WTC11 (cell line): ENCODE results near the gene UGT1A8. TPM values are rescaled to one million over a fixed set of nuclear protein-coding genes. Genes with fewer than 3 reads are reported as not detected.
"Not testable (repeated sequence)": the region's sequence is repeated elsewhere in the genome, so short reads cannot be mapped to it uniquely, and the experiment has no call there.

Experiments
- ATAC-seq: fragments of 200-7000 bp; cut with Tn5 transposase; 2 replicates; pipeline ENCODE4 v1.10.0; 2021; ENCODE audit warnings: mild to moderate bottlenecking, moderate library complexity
- CTCF ChIA-PET: fragments of 300-600 bp; sonication (Branson Sonifier 250); formaldehyde crosslinking; loops from one replicate; lab custom pipeline; 2021; ENCODE audit warnings: antibody characterized with exemption; lab: Charles Lee
- POLR2A ChIA-PET: fragments of 350-600 bp; sonication (Branson Sonifier 250); formaldehyde crosslinking; loops from one replicate; lab custom pipeline; 2021; ENCODE audit warnings: antibody characterized with exemption; lab: Charles Lee
- DNase-seq: peaks from one replicate; pipeline ENCODE4 v3.0.0; 2021; ENCODE audit warnings: low spot score
- H3K27ac Mint-ChIP-seq: 2 replicates; pipeline ENCODE4 v1.8.0; 2021; ENCODE audit warnings: mixed read lengths
- H3K27me3 Mint-ChIP-seq: 2 replicates; pipeline ENCODE4 v1.8.0; 2021; ENCODE audit warnings: low read depth, mild to moderate bottlenecking, moderate library complexity, mixed read lengths
- H3K36me3 Mint-ChIP-seq: 2 replicates; pipeline ENCODE4 v1.8.0; 2021; ENCODE audit warnings: mixed read lengths
- H3K4me1 Mint-ChIP-seq: 2 replicates; pipeline ENCODE4 v1.8.0; 2022; ENCODE audit warnings: mixed read lengths
- H3K4me3 Mint-ChIP-seq: 2 replicates; pipeline ENCODE4 v1.8.0; 2021; ENCODE audit warnings: mild to moderate bottlenecking, moderate library complexity, mixed read lengths
- H3K9me3 Mint-ChIP-seq: 2 replicates; pipeline ENCODE4 v1.8.0; 2021; ENCODE audit warnings: mixed read lengths
- ATF1 ChIP-seq: sonication (generic); formaldehyde crosslinking; IDR thresholded peaks from 2 replicates; pipeline ENCODE4 v1.8.1; 2023; ENCODE audit warnings: mild to moderate bottlenecking, moderate library complexity, missing genetic modification reagents
- CBFB ChIP-seq: sonication (generic); formaldehyde crosslinking; IDR thresholded peaks from 2 replicates; pipeline ENCODE4 v1.8.1; 2022; ENCODE audit warnings: mild to moderate bottlenecking, low read depth, missing genetic modification reagents
- EMX1 ChIP-seq: fragments of 250-450 bp; sonication (Bioruptor Pico); IDR thresholded peaks from 2 replicates; pipeline ENCODE4 v1.8.0; 2021; ENCODE audit warnings: mild to moderate bottlenecking
- ETV6 ChIP-seq: sonication (generic); formaldehyde crosslinking; IDR thresholded peaks from 2 replicates; pipeline ENCODE4 v1.8.1; 2022; ENCODE audit warnings: mild to moderate bottlenecking, missing genetic modification reagents
- FOXK1 ChIP-seq: sonication (generic); formaldehyde crosslinking; IDR thresholded peaks from 2 replicates; pipeline ENCODE4 v1.8.0; 2022; ENCODE audit warnings: mild to moderate bottlenecking, moderate library complexity, missing genetic modification reagents
- NFE2L1 ChIP-seq: sonication (generic); formaldehyde crosslinking; IDR thresholded peaks from 2 replicates; pipeline ENCODE4 v1.8.1; 2023; ENCODE audit warnings: missing genetic modification reagents
- NR1H2 ChIP-seq: sonication (generic); formaldehyde crosslinking; IDR thresholded peaks from 2 replicates; pipeline ENCODE4 v1.9.0; 2021; ENCODE audit warnings: mild to moderate bottlenecking, moderate library complexity, missing genetic modification reagents
- NR2C2 ChIP-seq: sonication (generic); formaldehyde crosslinking; IDR thresholded peaks from 2 replicates; pipeline ENCODE4 v1.8.0; 2022; ENCODE audit warnings: mild to moderate bottlenecking, missing genetic modification reagents
- NR3C1 ChIP-seq: sonication (generic); formaldehyde crosslinking; conservative IDR thresholded peaks from 2 replicates; pipeline ENCODE4 v1.8.1; 2023; ENCODE audit warnings: low read depth, mild to moderate bottlenecking, missing genetic modification reagents
- PRRX2 ChIP-seq: fragments of 250-450 bp; sonication (Bioruptor Pico); IDR thresholded peaks from 2 replicates; pipeline ENCODE4 v1.8.0; 2021; ENCODE audit warnings: mild to moderate bottlenecking
- SMAD3 ChIP-seq: sonication (generic); formaldehyde crosslinking; IDR thresholded peaks from 2 replicates; pipeline ENCODE4 v1.8.0; 2022; ENCODE audit warnings: missing genetic modification reagents, mild to moderate bottlenecking, borderline replicate concordance
- TCF7 ChIP-seq: sonication (generic); formaldehyde crosslinking; IDR thresholded peaks from 2 replicates; pipeline ENCODE4 v1.8.0; 2022; ENCODE audit warnings: mild to moderate bottlenecking, low read depth, missing genetic modification reagents, moderate library complexity
- TEAD4 ChIP-seq: sonication (generic); formaldehyde crosslinking; IDR thresholded peaks from 2 replicates; pipeline ENCODE4 v1.8.0; 2022; ENCODE audit warnings: mild to moderate bottlenecking, missing genetic modification reagents
- ZNF317 ChIP-seq: sonication (generic); formaldehyde crosslinking; IDR thresholded peaks from 2 replicates; pipeline ENCODE4 v1.8.1; 2023; ENCODE audit warnings: low read depth, mild to moderate bottlenecking, moderate library complexity, missing genetic modification reagents, borderline replicate concordance
- ZNF671 ChIP-seq: fragments of 250-450 bp; sonication (Bioruptor Pico); IDR thresholded peaks from 2 replicates; pipeline ENCODE4 v1.8.0; 2021; ENCODE audit warnings: mild to moderate bottlenecking
- total RNA-seq: library from RNA; stranded (reverse); gene quantifications from 3 replicates; pipeline ENCODE4 v1.2.3, GENCODE V29; 2021
- TF ChIP-seq, protein P1 (sequence below): sonication (generic); formaldehyde crosslinking; conservative IDR thresholded peaks from 2 replicates; pipeline ENCODE4 v1.8.1; 2023; ENCODE audit warnings: mild to moderate bottlenecking, low read depth, missing genetic modification reagents, moderate library complexity
- TF ChIP-seq, protein P2 (sequence below): sonication (generic); formaldehyde crosslinking; IDR thresholded peaks from 2 replicates; pipeline ENCODE4 v1.8.1; 2022; ENCODE audit warnings: mild to moderate bottlenecking, missing genetic modification reagents, moderate library complexity, borderline replicate concordance
- TF ChIP-seq, protein P3 (sequence below): sonication (generic); formaldehyde crosslinking; IDR thresholded peaks from 2 replicates; pipeline ENCODE4 v1.8.1; 2023; ENCODE audit warnings: mild to moderate bottlenecking, missing genetic modification reagents
- TF ChIP-seq, protein P4 (sequence below): sonication (generic); formaldehyde crosslinking; IDR thresholded peaks from 2 replicates; pipeline ENCODE4 v1.8.0; 2022; ENCODE audit warnings: mild to moderate bottlenecking, missing genetic modification reagents
- TF ChIP-seq, protein P5 (sequence below): fragments of 200-600 bp; IDR thresholded peaks from 2 replicates; pipeline ENCODE4 v1.8.0; 2022; ENCODE audit warnings: antibody characterized with exemption
- TF ChIP-seq, protein P6 (sequence below): sonication (generic); formaldehyde crosslinking; conservative IDR thresholded peaks from 2 replicates; pipeline ENCODE4 v1.8.1; 2022; ENCODE audit warnings: mild to moderate bottlenecking, missing genetic modification reagents

UGT1A8 gene
- total RNA-seq, 1 experiment from 2014 or later: 0.13 TPM

DNA sequence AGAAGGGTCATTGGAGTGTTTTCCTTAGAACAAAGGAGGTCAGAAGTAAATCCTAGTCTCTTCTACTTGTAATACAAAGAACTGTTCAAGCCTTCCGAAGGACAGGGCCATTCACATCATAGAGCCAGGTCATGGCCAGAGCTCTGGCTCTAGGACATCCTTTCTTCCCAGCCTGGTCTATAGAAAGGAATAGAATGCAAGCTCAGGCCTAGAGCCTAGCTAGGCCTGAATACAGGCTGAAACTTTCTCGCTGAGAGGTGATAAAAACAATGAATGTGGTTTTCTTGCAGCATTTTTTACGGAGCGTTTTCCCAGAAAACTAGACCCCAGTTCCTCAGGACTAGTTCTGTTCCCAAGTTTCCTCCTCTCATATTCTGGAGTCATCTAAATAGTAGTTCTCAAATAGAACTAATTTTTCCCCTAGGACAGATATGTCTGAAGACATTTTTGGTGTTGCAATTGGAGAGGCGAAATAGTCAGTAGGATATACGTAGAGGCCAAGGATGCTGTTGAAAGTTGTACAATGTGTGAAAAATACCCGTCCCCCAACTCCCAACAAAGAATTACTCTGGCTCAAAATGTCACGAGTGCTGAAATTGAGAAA, 82.1 kb downstream of the UGT1A8 start:
- H3K36me3 Mint-ChIP-seq: no peaks in the 10 kb centered on the region
- ATAC-seq (no peak), DNase-seq (no peak)
- H3K4me3 Mint-ChIP-seq: no peak overlapping the region
- ChIA-PET POLR2A (interaction anchor here (0.8 kb wide), 1 partner anchor 134 kb away, joined by 3 read pairs; no protein-coding TSS in a partner anchor), CTCF (interaction anchor here (1.6 kb wide), 1 partner anchor 12 kb away, joined by 7 read pairs; the partner anchor contains the start of gene UGT1A5)
- TF ChIP-seq CBFB (no peak), NR2C2 (CRISPR knock-in tag) (no peak), FOXK1 (CRISPR knock-in tag) (no peak), ETV6 (CRISPR knock-in tag) (no peak), EMX1 (no peak), SMAD3 (CRISPR knock-in tag) (no peak)
- TF ChIP-seq, protein P1, sequence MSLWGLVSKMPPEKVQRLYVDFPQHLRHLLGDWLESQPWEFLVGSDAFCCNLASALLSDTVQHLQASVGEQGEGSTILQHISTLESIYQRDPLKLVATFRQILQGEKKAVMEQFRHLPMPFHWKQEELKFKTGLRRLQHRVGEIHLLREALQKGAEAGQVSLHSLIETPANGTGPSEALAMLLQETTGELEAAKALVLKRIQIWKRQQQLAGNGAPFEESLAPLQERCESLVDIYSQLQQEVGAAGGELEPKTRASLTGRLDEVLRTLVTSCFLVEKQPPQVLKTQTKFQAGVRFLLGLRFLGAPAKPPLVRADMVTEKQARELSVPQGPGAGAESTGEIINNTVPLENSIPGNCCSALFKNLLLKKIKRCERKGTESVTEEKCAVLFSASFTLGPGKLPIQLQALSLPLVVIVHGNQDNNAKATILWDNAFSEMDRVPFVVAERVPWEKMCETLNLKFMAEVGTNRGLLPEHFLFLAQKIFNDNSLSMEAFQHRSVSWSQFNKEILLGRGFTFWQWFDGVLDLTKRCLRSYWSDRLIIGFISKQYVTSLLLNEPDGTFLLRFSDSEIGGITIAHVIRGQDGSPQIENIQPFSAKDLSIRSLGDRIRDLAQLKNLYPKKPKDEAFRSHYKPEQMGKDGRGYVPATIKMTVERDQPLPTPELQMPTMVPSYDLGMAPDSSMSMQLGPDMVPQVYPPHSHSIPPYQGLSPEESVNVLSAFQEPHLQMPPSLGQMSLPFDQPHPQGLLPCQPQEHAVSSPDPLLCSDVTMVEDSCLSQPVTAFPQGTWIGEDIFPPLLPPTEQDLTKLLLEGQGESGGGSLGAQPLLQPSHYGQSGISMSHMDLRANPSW (CRISPR knock-in tag): no peak
- TF ChIP-seq, protein P2, sequence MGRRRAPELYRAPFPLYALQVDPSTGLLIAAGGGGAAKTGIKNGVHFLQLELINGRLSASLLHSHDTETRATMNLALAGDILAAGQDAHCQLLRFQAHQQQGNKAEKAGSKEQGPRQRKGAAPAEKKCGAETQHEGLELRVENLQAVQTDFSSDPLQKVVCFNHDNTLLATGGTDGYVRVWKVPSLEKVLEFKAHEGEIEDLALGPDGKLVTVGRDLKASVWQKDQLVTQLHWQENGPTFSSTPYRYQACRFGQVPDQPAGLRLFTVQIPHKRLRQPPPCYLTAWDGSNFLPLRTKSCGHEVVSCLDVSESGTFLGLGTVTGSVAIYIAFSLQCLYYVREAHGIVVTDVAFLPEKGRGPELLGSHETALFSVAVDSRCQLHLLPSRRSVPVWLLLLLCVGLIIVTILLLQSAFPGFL: no peak
- H3K27ac Mint-ChIP-seq: 0 out of 2 replicates have a peak overlapping the region, but pooled peaks have one; percentile 38
- peaks cover 7% of the 10 kb centered on the region; the same call in 1 of the 2 replicates for H3K4me1 Mint-ChIP-seq
- H3K9me3 Mint-ChIP-seq: no peaks in the 10 kb centered on the region
- H3K27me3 Mint-ChIP-seq: no peaks in the 10 kb centered on the region

DNA sequence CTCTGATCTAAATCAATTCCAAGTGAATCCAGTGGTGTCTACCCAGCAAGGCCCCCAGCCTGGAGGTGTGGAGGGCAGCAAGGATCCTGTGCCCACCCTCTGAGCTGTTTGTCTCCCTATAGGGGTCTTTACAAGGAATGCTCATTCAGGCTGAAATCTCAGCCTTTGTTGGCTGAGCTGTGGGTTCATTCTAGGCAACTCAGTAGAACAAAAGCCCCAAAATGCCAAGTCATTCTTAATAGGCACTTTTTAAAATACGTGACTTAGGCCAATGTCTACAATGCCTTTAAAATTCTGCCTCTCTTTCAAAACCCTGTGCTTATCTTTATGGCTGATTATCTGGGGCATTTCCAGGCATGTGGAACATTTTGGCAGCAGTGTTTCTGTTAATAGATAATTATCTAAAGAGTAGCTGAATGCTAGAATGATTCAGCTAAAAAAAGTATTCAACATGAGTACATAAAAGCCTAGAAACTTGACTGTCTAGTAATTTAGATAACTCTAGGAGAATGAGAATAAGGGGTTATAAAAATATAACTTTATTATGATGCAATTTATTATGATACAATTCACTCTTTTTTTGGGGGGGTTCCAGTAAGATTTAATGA, 82.7 kb downstream of the UGT1A8 start:
- no peaks in the 10 kb centered on the region for H3K9me3 Mint-ChIP-seq
- 0 out of 2 replicates have a peak, but pooled peaks have one; percentile 54 for TF ChIP-seq NFE2L1 (CRISPR knock-in tag)
- TF ChIP-seq NR3C1: no peak
- no peak for TF ChIP-seq TEAD4 (CRISPR knock-in tag)
- TF ChIP-seq, protein P3, sequence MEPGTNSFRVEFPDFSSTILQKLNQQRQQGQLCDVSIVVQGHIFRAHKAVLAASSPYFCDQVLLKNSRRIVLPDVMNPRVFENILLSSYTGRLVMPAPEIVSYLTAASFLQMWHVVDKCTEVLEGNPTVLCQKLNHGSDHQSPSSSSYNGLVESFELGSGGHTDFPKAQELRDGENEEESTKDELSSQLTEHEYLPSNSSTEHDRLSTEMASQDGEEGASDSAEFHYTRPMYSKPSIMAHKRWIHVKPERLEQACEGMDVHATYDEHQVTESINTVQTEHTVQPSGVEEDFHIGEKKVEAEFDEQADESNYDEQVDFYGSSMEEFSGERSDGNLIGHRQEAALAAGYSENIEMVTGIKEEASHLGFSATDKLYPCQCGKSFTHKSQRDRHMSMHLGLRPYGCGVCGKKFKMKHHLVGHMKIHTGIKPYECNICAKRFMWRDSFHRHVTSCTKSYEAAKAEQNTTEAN: no peak
- H3K4me3 Mint-ChIP-seq: no peak overlapping the region
- H3K27me3 Mint-ChIP-seq: no peaks in the 10 kb centered on the region
- H3K36me3 Mint-ChIP-seq: no peaks in the 10 kb centered on the region
- ATAC-seq: peak; percentile 67
- ChIA-PET POLR2A (no interaction called here), CTCF (interaction anchor here (1.6 kb wide), 1 partner anchor 12 kb away, joined by 7 read pairs; the partner anchor contains the start of gene UGT1A5)
- peaks cover 7% of the 10 kb centered on the region; the same call in 1 of the 2 replicates for H3K4me1 Mint-ChIP-seq
- no peak for DNase-seq
- 0 out of 2 replicates have a peak overlapping the region, but pooled peaks have one; percentile 38 for H3K27ac Mint-ChIP-seq

DNA sequence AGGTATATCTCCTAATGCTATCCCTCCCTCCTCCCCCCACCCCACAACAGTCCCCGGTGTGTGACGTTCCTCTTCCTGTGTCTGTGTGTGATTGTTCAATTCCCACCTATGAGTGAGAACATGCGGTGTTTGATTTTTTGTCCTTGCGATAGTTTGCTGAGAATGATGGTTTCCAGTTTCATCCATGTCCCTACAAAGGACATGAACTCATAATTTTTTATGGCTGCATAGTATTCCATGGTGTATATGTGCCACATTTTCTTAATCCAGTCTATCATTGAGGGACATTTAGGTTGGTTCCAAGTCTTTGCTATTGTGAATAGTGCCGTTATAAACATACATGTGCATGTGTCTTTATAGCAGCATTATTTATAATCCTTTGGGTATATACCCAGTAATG, 83.4 kb downstream of the UGT1A8 start:
- H3K27me3 Mint-ChIP-seq, H3K27ac Mint-ChIP-seq, DNase-seq, ATAC-seq, H3K4me3 Mint-ChIP-seq, POLR2A ChIA-PET, CTCF ChIA-PET, H3K4me1 Mint-ChIP-seq, H3K9me3 Mint-ChIP-seq, H3K36me3 Mint-ChIP-seq: not testable (repeated sequence)

DNA sequence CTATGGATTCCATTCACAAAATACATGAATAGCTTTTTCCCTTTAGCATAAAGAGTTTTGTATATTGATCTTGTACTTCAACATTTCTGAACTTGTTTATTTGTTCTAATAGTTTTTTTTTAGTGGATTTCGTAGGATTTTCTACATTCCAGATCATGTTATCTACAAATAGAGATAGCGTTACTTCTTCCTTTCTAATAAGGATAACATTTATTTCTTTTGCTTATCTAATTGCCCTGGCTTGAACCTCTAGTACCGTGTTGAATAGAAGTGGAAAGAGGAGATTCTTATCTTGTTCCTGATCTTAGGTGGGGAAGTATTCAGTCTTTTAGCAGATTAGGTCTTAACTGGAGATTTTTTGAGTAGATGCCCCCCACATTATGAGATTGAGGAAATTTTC, 84.8 kb downstream of the UGT1A8 start:
- no peaks in the 10 kb centered on the region for H3K27me3 Mint-ChIP-seq
- H3K36me3 Mint-ChIP-seq: no peaks in the 10 kb centered on the region
- no peaks in the 10 kb centered on the region for H3K9me3 Mint-ChIP-seq
- H3K4me3 Mint-ChIP-seq: no peak overlapping the region
- H3K27ac Mint-ChIP-seq: no peak overlapping the region
- H3K4me1 Mint-ChIP-seq: peaks cover 7% of the 10 kb centered on the region; the same call in 1 of the 2 replicates
- ChIA-PET CTCF (no interaction called here), POLR2A (no interaction called here)
- DNase-seq: no peak
- no peak for ATAC-seq
- TF ChIP-seq NR3C1: no peak
- TF ChIP-seq TCF7: no peak
- TF ChIP-seq, protein P4, sequence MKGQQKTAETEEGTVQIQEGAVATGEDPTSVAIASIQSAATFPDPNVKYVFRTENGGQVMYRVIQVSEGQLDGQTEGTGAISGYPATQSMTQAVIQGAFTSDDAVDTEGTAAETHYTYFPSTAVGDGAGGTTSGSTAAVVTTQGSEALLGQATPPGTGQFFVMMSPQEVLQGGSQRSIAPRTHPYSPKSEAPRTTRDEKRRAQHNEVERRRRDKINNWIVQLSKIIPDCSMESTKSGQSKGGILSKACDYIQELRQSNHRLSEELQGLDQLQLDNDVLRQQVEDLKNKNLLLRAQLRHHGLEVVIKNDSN (CRISPR knock-in tag): no peak
- TF ChIP-seq, protein P5, sequence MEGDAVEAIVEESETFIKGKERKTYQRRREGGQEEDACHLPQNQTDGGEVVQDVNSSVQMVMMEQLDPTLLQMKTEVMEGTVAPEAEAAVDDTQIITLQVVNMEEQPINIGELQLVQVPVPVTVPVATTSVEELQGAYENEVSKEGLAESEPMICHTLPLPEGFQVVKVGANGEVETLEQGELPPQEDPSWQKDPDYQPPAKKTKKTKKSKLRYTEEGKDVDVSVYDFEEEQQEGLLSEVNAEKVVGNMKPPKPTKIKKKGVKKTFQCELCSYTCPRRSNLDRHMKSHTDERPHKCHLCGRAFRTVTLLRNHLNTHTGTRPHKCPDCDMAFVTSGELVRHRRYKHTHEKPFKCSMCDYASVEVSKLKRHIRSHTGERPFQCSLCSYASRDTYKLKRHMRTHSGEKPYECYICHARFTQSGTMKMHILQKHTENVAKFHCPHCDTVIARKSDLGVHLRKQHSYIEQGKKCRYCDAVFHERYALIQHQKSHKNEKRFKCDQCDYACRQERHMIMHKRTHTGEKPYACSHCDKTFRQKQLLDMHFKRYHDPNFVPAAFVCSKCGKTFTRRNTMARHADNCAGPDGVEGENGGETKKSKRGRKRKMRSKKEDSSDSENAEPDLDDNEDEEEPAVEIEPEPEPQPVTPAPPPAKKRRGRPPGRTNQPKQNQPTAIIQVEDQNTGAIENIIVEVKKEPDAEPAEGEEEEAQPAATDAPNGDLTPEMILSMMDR: no peak
- TF ChIP-seq PRRX2 (CRISPR knock-in tag): no peak
- no peak for TF ChIP-seq ZNF317
- TF ChIP-seq ZNF671 (CRISPR knock-in tag): no peak
- TF ChIP-seq, protein P6, sequence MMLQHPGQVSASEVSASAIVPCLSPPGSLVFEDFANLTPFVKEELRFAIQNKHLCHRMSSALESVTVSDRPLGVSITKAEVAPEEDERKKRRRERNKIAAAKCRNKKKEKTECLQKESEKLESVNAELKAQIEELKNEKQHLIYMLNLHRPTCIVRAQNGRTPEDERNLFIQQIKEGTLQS: no peak
- TF ChIP-seq ATF1 (CRISPR knock-in tag): no peak
- no peak for TF ChIP-seq EMX1
- no peak for TF ChIP-seq NR1H2 (CRISPR knock-in tag)
